ENCODE data around the gene RMDN3. TPM values are rescaled to one million over a fixed set of nuclear protein-coding genes. Genes with fewer than 3 reads are reported as not detected.

Gene RMDN3
- total RNA-seq, 1 donor, result 19.9 TPM

DNA sequence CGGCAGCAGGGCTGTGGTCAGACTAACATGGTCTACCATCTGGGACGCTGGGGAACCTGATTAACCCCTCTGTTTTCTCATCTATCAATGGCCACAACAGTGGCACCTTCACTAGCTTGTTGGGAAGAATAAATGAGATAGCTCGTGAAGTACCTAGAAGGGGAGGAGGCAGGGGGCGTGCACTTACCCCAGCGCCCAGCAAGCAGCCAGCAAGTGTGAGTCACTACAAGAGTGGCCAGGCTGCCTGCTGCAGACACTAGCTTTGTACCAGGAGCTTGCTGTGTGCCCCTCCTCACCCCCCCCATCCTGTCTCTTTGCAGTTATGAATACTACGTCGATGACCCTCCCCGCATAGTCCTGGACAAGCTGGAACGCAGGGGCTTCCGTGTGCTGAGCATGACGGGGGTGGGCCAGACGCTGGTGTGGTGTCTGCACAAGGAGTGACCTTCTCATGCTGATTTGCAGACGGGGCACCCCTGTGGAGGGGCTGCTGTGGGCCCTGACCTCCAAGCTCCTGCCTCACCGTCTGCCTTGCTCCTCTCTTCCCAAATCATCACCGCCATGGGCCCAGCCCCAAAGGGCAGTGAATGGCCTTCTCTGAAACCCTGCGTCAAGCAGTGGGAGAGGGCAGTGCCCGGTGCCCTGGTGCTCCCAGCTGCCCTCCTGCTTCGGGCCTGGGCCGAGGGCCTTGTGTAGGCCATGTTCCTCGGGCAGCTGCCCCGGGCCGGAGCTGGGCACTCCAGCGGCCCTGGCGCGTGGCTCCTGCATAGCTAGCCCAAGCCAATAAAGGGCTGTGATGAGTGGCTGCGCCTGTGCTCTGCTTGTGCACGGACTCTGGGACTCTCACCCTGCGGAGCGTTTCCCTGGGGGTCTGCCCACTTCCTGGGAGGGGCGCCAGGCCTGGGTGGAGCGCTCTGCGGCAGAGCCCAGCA lies 12.1 kb upstream of the RMDN3 start:
- H3K79me2 ChIP-seq (ENCODE audit: insufficient read depth, low read length), result no peaks in the 10 kb centered on the region
- no peak overlapping the region for H3K4me3 ChIP-seq (ENCODE audit: insufficient read depth, low read length)
- H3K27ac ChIP-seq (ENCODE audit: low read depth, low read length), result no peak overlapping the region
- peaks cover 43% of the 10 kb centered on the region for H3K4me1 ChIP-seq (ENCODE audit: insufficient read depth, low read length)
- H3K9me3 ChIP-seq (ENCODE audit: low read depth, low read length), result no peaks in the 10 kb centered on the region
- H4K20me1 ChIP-seq (ENCODE audit: insufficient read depth, low read length), result peaks cover 12% of the 10 kb centered on the region
- DNase-seq (ENCODE audit: insufficient read length, low spot score, missing footprints), result peak; percentile 94
- no peaks in the 10 kb centered on the region for H3K27me3 ChIP-seq (ENCODE audit: insufficient read depth, low read length)
- TF ChIP-seq, protein P1, sequence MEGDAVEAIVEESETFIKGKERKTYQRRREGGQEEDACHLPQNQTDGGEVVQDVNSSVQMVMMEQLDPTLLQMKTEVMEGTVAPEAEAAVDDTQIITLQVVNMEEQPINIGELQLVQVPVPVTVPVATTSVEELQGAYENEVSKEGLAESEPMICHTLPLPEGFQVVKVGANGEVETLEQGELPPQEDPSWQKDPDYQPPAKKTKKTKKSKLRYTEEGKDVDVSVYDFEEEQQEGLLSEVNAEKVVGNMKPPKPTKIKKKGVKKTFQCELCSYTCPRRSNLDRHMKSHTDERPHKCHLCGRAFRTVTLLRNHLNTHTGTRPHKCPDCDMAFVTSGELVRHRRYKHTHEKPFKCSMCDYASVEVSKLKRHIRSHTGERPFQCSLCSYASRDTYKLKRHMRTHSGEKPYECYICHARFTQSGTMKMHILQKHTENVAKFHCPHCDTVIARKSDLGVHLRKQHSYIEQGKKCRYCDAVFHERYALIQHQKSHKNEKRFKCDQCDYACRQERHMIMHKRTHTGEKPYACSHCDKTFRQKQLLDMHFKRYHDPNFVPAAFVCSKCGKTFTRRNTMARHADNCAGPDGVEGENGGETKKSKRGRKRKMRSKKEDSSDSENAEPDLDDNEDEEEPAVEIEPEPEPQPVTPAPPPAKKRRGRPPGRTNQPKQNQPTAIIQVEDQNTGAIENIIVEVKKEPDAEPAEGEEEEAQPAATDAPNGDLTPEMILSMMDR (IDR thresholded peaks at IDR 0.05; ENCODE audit: extremely low read depth, low read depth, low read length), result no peak
- H3K4me2 ChIP-seq (ENCODE audit: insufficient read depth, low read length), result no peak overlapping the region
- peaks cover 14% of the 10 kb centered on the region for H3K36me3 ChIP-seq (ENCODE audit: insufficient read depth, low read length)
- H2AFZ ChIP-seq (ENCODE audit: low read length), result no peak overlapping the region

GRCh38 chr15:40766194-40766815 lies 11.3 kb upstream of the RMDN3 start:
- Histone ChIP-seq H3K4me1 (ENCODE audit: insufficient read depth, low read length) (peaks cover 43% of the 10 kb centered on the region), H3K9me3 (ENCODE audit: low read depth, low read length) (no peaks in the 10 kb centered on the region), H3K4me2 (ENCODE audit: insufficient read depth, low read length) (peak overlapping the region; percentile 93), H3K27ac (ENCODE audit: low read depth, low read length) (peak overlapping the region; percentile 28), H3K79me2 (ENCODE audit: insufficient read depth, low read length) (no peaks in the 10 kb centered on the region), H2AFZ (ENCODE audit: low read length) (no peak overlapping the region), H3K4me3 (ENCODE audit: insufficient read depth, low read length) (peak overlapping the region; percentile 1), H3K27me3 (ENCODE audit: insufficient read depth, low read length) (no peaks in the 10 kb centered on the region), H4K20me1 (ENCODE audit: insufficient read depth, low read length) (peaks cover 12% of the 10 kb centered on the region), H3K36me3 (ENCODE audit: insufficient read depth, low read length) (peaks cover 5% of the 10 kb centered on the region)
- TF ChIP-seq, protein P1 (IDR thresholded peaks at IDR 0.05; ENCODE audit: extremely low read depth, low read depth, low read length), result no peak
- DNase-seq (ENCODE audit: insufficient read length, low spot score, missing footprints), result peak; percentile 90

- TF ChIP-seq, protein P1 (IDR thresholded peaks at IDR 0.05; ENCODE audit: extremely low read depth, low read depth, low read length), result no peak
- peaks cover 8% of the 10 kb centered on the region for H4K20me1 ChIP-seq (ENCODE audit: insufficient read depth, low read length)
- H3K4me1 ChIP-seq (ENCODE audit: insufficient read depth, low read length), result peaks cover 43% of the 10 kb centered on the region
- H3K27me3 ChIP-seq (ENCODE audit: insufficient read depth, low read length), result peaks cover 6% of the 10 kb centered on the region
- H3K4me2 ChIP-seq (ENCODE audit: insufficient read depth, low read length), result peak overlapping the region; percentile 93
- DNase-seq (ENCODE audit: insufficient read length, low spot score, missing footprints), result peak; percentile 77
- peak overlapping the region; percentile 56 for H2AFZ ChIP-seq (ENCODE audit: low read length)
- H3K27ac ChIP-seq (ENCODE audit: low read depth, low read length), result peak overlapping the region; percentile 26
- H3K9me3 ChIP-seq (ENCODE audit: low read depth, low read length), result no peaks in the 10 kb centered on the region
- H3K36me3 ChIP-seq (ENCODE audit: insufficient read depth, low read length), result no peaks in the 10 kb centered on the region
- no peaks in the 10 kb centered on the region for H3K79me2 ChIP-seq (ENCODE audit: insufficient read depth, low read length)
- peak overlapping the region; percentile 73 for H3K4me3 ChIP-seq (ENCODE audit: insufficient read depth, low read length)
Observed at GRCh38 chr15:40764629-40765103, 9.6 kb upstream of the RMDN3 start.
